ENCODE data around the gene BLACAT1.

- TF ChIP-seq CTCF (IDR thresholded peaks at IDR 0.05) (no peak), POLR2A (IDR thresholded peaks at IDR 0.05) (no peak)
Measured at GRCh38 chr1:205456868-205457745, 1.3 kb upstream of the BLACAT1 start.

Measured in gastroesophageal sphincter (tissue), 3 donors.